Bronchial epithelial cell (primary cell): ENCODE results near the gene ACOX3. TPM values are rescaled to one million over a fixed set of nuclear protein-coding genes. Genes with fewer than 3 reads are reported as not detected.
A peak's percentile ranks its signal among the peaks of the same experiment; 100 is the strongest.

Experiments
- DNase-seq: peaks from one replicate; pipeline ENCODE4 v3.0.0-alpha.2; 2010; ENCODE audit warnings: low read depth
- FAIRE-seq: peaks from 2 replicates; lab custom pipeline; 2011; peaks lifted over from hg19 to GRCh38; lab: Jason Lieb, UNC
- H3K27me3 ChIP-seq: 2 replicates; pipeline ENCODE4 v1.5.1; 2011; ENCODE audit warnings: low read length; ENCODE audit not compliant: control insufficient read depth, insufficient read depth
- H3K36me3 ChIP-seq: 2 replicates; pipeline ENCODE4 v1.5.1; 2011; ENCODE audit warnings: low read length; ENCODE audit not compliant: control insufficient read depth, insufficient read depth
- H3K4me3 ChIP-seq: 2 replicates; pipeline ENCODE4 v1.5.1; 2011; ENCODE audit warnings: mild to moderate bottlenecking, low read depth, low read length, control low read depth
- CTCF ChIP-seq: IDR thresholded peaks from 2 replicates; pipeline ENCODE4 v1.5.1; 2011; ENCODE audit warnings: mild to moderate bottlenecking, moderate library complexity, low read length, control low read depth, inconsistent platforms; ENCODE audit not compliant: insufficient read depth, severe bottlenecking
- total RNA-seq: library from RNA; depleted of rRNA; stranded (reverse); fragments of >200 nt; gene quantifications from 2 replicates; pipeline ENCODE4 v1.2.1, GENCODE V29; 2014

The ACOX3 gene
- total RNA-seq, 1 donor from 2014 or later, result 12.4 TPM

GRCh38 chr4:8470451-8471024 lies 30.0 kb upstream of the ACOX3 start:
- DNase-seq, result no peak
- H3K27me3 ChIP-seq, result no peaks in the 10 kb centered on the region
- H3K4me3 ChIP-seq, result no peak overlapping the region
- H3K36me3 ChIP-seq, result peaks cover 22% of the 10 kb centered on the region
- TF ChIP-seq CTCF, result no peak
- FAIRE-seq, result no peak

GRCh38 chr4:8469550-8469949 lies 29.0 kb upstream of the ACOX3 start:
- TF ChIP-seq CTCF, result no peak
- no peak overlapping the region for H3K4me3 ChIP-seq
- FAIRE-seq, result no peak
- no peaks in the 10 kb centered on the region for H3K27me3 ChIP-seq
- no peak for DNase-seq
- H3K36me3 ChIP-seq, result peaks cover 18% of the 10 kb centered on the region

GRCh38 chr4:8468746-8469535 lies 28.4 kb upstream of the ACOX3 start:
- Histone ChIP-seq H3K27me3 (no peaks in the 10 kb centered on the region), H3K4me3 (no peak overlapping the region), H3K36me3 (peaks cover 20% of the 10 kb centered on the region)
- peak; percentile 99 for TF ChIP-seq CTCF
- FAIRE-seq (peak; percentile 55), DNase-seq (peak; percentile 42)

- no peak for TF ChIP-seq CTCF
- no peak for FAIRE-seq
- peaks cover 18% of the 10 kb centered on the region for H3K36me3 ChIP-seq
These were observed 26.5 kb upstream of the ACOX3 start for GRCh38 chr4:8467016-8467415.

GRCh38 chr4:8465615-8466611 lies 25.4 kb upstream of the ACOX3 start:
- FAIRE-seq, result no peak
- no peaks in the 10 kb centered on the region for H3K27me3 ChIP-seq
- H3K4me3 ChIP-seq, result no peak overlapping the region
- no peak for TF ChIP-seq CTCF
- no peak for DNase-seq
- peaks cover 20% of the 10 kb centered on the region for H3K36me3 ChIP-seq

More at GRCh38 chr4:8467016-8467415, 26.5 kb upstream of the ACOX3 start:
- Histone ChIP-seq H3K4me3 (no peak overlapping the region), H3K27me3 (no peaks in the 10 kb centered on the region)
- DNase-seq, result no peak
